T-helper 2 cell (primary cell): ENCODE data around the gene SLC25A52.
A peak's percentile ranks its signal among the peaks of the same experiment; 100 is the strongest.
"Not testable (repeated sequence)": the region's sequence is repeated elsewhere in the genome, so short reads cannot be mapped to it uniquely, and the experiment has no call there.

Source experiments
- DNase-seq, 5 experiments: peaks; one replicate each; pipeline versions ENCODE4 v3.0.0 to v3.0.0-alpha.2; 2012 to 2022

The SLC25A52 gene

GRCh38 chr18:31740180-31740579, 20.5 kb downstream of the SLC25A52 start:
- DNase-seq = no peak

- DNase-seq = no peak
Observed at GRCh38 chr18:31739651-31740050, 21.0 kb downstream of the SLC25A52 start.

GRCh38 chr18:31738460-31739407, 21.9 kb downstream of the SLC25A52 start:
- no peak for DNase-seq

- no peak for DNase-seq
Observed at GRCh38 chr18:31736630-31737029, 24.1 kb downstream of the SLC25A52 start.

- no peak for DNase-seq
Observed at GRCh38 chr18:31731628-31732027, 29.1 kb downstream of the SLC25A52 start.

- not testable (repeated sequence) for DNase-seq
Observed at GRCh38 chr18:31729196-31729595, 31.5 kb downstream of the SLC25A52 start.

- no peak for DNase-seq
Observed at GRCh38 chr18:31723990-31724711, 36.5 kb downstream of the SLC25A52 start.

- DNase-seq = no peak
Observed at GRCh38 chr18:31723639-31723989, 37.1 kb downstream of the SLC25A52 start.

- peak in 4 of 5 experiments; percentile 14 to 69 (median 50) for DNase-seq
Observed at GRCh38 chr18:31722369-31722957, 38.2 kb downstream of the SLC25A52 start.

GRCh38 chr18:31721601-31722000, 39.1 kb downstream of the SLC25A52 start:
- DNase-seq = no peak

GRCh38 chr18:31720867-31721266, 39.8 kb downstream of the SLC25A52 start:
- DNase-seq = no peak

GRCh38 chr18:31719363-31720006, 41.2 kb downstream of the SLC25A52 start:
- no peak for DNase-seq

- no peak for DNase-seq
Observed at GRCh38 chr18:31718386-31718785, 42.3 kb downstream of the SLC25A52 start.

- no peak for DNase-seq
Observed at GRCh38 chr18:31716362-31716761, 44.3 kb downstream of the SLC25A52 start.

- DNase-seq = no peak
Observed at GRCh38 chr18:31711365-31712172, 49.1 kb downstream of the SLC25A52 start.

- DNase-seq = peak in 1 of 5 experiments; percentile 2
Observed at GRCh38 chr18:31710826-31711225, 49.9 kb downstream of the SLC25A52 start.
